G401 (cell line): ENCODE data around the gene LMX1B. TPM values are rescaled to one million over a fixed set of nuclear protein-coding genes. Genes with fewer than 3 reads are reported as not detected.
A peak's percentile ranks its signal among the peaks of the same experiment; 100 is the strongest.
"Not testable (repeated sequence)": the region's sequence is repeated elsewhere in the genome, so short reads cannot be mapped to it uniquely, and the experiment has no call there.

Experiments
- DNase-seq: peaks from one replicate; pipeline ENCODE4 v3.0.0-alpha.2; 2015; ENCODE audit warnings: low spot score
- in situ Hi-C: cut with HindIII; loops from 2 replicates; pipeline ENCODE4 v1.10.0; 2016; ENCODE audit warnings: low sequenced_read_pairs, mixed read lengths
- total RNA-seq: library from RNA; depleted of rRNA; stranded (reverse); fragments of >200 nt; shearing (Covaris generic); gene quantifications from 2 replicates; pipeline ENCODE4 v1.2.3, GENCODE V29; 2014

The LMX1B gene
- total RNA-seq, 1 experiment from 2014 or later = 89.1 TPM

DNA sequence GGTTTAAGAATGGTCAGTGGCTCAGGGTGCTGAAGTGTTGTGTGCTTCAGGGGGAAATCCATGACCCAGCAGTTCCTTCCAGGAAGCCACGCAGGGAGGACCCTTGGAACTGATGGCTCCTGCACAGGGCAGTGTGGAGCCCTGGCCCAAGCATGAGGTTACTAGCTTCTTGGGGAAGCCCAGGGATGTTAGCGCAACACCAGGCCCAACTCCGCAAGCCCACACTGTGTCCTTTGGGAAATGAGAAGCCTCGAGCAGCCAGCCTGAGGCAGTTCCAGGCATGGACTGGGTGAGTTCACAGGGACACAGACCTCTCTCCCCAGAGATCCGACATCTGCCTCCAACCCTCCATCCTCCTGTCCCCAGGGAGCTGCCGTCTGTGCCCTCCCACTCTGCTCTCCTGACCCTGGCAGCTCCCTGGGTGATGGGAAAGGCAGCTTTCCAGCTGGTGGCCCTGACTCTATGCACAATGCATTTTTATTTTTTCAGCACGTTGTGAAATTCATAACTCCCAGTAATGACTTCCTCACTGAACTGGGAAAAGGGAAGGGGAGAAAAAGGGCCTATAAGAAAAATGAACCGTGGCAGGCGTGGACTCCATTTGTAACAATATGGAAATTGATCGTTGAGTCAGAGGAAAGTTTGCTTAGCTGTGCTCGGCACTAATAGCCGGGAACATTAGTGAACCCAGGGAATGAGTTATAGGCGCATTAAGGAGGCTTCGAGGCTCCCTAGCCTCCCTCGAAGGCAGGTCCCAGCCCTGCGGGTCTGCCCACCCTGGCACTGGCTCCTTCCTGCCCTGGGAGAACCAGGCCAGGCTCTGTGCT, 34.1 kb downstream of the LMX1B start:
- no peak for DNase-seq
- in situ Hi-C loops = no loop called here

DNA sequence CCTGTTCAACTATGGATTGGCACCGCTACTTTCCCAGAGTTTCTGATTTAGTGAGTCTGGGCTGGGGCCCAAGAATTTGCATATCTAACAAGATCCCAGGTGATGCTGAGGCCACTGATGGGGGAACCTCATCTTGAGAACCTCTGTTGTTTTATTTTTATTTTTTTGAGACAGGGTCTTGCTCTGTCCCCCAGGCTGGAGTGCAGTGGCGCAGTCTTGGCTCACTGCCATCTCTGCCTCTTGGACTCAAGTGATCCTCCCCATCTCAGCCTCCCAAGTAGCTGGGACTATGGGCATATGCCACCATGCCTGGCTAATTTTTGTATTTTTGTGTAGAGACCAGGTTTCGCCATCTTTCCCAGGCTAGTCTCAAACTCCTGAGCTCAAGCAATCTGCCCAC, 35.7 kb downstream of the LMX1B start:
- in situ Hi-C loops = no loop called here

DNA sequence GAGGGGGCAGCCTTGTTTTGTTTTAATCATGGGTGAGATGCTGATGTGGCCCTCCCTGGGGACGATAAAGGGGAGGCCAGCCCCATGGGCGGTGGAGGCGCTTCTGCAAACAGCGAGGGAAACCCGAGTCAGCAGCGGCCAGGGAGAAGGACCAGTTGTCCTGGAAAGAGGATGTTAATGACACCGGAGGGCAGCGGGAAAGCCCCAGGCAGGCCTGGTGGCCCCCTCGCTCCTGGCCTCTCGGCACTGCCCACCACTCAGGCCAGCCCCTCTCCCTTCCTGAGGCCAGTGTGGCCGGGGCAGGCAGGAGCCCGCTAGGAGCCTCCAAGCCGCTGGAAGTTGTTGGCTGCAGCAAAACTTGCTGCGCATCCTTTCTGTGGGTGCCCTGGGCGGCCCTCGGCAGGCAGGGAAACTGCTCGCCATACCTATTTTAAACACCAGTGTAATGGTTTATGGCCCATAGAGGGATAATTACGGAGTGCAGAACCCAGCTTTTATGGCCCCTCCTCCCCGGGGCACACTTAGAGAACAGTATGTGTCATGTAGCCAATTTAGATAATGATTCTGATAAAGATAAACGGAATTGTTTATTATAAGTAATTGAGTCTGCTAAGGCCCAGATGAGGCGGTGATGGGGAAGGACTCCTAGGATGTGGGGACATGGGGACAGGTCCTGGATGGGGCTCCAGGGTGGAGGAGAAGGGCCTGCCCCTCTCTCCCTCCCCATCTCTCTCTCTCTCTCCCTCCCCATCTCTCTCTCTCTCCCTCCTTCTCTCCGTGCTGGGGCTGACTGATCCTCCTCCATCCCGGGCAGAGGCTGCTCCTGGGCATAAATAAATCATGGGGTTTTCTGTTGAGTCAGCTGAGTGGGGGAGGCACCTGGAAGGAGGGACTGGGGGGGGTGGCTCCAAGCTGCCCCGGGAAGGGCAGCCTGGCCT, 36.9 kb downstream of the LMX1B start:
- DNase-seq = no peak

More for the DNA sequence above, 35.7 kb downstream of the LMX1B start:
- no peak for DNase-seq

DNA sequence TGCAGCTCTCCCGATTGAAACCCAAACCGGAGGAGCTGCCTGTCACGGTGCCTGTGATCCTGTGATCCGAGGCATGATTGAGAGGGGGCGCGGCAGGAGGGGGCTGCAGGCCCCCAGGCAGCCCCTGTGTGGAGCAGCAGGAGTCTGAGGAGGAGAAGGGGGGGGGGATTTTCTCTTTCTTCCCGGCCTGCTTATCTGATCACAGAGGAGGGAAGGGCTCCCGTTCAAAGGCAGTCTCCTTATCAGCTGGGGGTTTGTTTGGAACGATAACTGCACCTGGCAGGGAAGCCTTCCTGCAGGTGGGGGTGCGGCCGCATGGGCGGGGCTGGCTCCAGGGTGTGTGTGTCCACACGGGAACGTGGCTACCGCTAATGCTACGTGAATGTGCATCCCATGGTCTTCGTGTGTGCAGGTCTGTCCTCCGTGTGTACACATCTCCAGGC, 38.4 kb downstream of the LMX1B start:
- no peak for DNase-seq
- in situ Hi-C loops = no loop called here

More for the DNA sequence above, 36.9 kb downstream of the LMX1B start:
- in situ Hi-C loops = no loop called here

DNA sequence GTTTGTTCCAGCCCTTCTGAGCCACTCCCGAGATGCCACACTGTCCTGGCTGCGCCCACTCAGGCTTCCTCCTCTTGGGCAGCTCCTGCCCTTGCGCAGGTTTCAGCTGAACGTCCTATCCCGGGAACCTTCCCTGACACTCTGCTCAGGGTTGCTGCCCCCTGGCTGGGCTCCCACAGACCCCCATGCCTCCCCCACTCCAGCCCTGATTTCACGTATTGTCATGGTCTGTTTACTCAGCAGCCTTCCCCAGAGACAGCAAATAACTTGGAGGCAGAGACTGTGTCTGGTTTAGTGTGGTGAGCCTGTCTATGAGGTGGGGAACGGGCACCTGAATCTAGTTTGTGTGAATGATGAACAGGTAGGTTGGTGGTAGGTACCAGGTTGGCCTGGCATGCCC, 40.4 kb downstream of the LMX1B start:
- no peak for DNase-seq
- in situ Hi-C loops = no loop called here

DNA sequence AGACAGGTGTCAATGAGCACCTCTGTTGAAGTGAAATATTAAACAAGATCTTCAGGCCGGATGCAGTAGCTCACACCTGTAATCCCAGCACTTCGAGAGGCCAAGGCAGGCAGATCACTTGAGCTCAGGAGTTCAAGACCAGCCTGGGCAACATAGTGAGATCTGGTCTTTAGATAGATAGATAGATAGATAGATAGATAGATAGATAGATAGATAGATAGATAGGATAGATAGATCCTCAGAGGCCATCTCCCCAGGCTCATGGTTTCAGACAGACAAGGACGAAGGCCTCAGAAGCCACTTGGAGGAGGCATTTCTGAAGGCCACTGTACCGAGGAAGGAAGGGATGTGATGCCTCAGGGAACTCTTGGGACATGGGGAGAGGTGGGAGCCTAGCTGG, 42.5 kb downstream of the LMX1B start:
- DNase-seq, in situ Hi-C loops: not testable (repeated sequence)

DNA sequence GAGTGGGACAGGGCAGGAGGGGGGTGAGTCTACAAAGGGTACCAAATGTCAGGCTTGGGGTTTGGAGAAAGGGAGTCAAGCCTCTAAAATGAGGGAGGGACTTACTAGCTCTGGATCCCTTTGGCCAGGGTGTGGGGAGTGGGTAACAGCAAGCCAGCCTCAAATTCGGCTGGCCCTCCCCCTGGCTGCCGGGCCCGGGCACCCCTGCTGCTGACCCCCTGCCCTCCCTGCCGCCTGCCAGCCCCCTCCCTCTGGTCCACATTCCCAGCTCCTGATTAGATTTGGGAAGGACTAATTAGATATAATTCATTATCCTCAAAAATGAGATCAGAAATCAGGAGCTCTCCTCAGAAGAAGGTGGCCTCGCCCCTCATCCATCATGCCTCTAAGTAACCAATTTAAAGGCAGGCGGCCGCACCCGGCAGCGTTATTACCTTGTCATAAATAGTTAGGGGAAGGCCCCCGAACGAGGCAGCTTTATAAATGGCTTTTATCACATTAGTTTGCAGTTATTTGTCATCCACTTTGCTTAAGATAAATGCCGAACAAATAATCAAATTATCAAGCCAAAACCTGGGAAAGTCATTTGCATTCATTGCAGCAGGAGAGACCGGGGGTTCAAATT, 44.6 kb downstream of the LMX1B start:
- in situ Hi-C loops = no loop called here
- DNase-seq = no peak

DNA sequence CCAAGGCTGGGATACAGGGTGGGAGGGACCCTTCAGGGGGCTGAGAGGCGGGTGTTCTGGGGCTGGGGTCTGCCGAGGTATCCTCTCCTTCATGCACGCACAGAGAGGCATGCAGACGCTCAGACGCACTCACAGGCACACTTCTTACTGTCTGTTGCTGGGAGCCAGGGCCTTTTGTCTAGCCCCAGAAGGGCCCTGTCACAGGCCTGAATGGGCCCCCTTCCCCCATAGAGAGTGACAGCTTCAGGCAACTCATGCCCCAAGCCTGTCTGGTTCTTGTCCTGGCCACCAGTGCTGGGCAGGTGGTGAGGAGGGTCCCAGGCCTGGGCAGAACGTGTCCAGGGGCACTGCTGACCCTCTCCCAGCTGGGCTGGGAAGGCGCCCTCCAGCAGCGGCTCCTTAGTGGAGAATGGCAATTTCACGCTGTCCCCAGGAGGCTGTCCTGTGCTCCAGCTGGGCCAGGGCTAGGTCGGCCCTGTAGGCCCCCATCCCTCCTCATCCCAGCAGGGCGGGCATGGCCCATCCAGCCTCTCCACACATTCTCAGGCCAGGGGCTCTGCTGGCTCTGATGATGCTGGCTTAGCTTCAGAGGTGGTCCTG, 45.3 kb downstream of the LMX1B start:
- DNase-seq = no peak
- in situ Hi-C loops = no loop called here

DNA sequence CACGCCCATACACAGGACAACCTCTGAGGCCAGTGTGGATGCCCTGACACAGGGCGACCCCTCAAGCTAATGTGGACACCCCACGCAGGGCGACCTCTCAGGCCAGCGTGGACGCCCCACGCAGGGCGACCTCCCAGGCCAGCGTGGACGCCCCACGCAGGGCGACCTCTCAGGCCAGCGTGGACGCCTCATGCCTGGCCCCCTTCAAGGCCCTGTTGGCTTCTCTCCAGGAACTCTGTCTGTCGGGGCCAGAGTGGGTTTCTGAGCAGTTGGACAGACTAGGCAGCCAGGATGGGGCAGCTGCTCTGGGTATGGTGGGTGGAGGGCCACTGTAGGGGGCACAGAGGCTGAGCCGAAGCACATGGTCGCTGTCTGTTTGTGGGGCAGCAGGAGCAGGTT, 47.4 kb downstream of the LMX1B start:
- in situ Hi-C loops = no loop called here
- DNase-seq = no peak

DNA sequence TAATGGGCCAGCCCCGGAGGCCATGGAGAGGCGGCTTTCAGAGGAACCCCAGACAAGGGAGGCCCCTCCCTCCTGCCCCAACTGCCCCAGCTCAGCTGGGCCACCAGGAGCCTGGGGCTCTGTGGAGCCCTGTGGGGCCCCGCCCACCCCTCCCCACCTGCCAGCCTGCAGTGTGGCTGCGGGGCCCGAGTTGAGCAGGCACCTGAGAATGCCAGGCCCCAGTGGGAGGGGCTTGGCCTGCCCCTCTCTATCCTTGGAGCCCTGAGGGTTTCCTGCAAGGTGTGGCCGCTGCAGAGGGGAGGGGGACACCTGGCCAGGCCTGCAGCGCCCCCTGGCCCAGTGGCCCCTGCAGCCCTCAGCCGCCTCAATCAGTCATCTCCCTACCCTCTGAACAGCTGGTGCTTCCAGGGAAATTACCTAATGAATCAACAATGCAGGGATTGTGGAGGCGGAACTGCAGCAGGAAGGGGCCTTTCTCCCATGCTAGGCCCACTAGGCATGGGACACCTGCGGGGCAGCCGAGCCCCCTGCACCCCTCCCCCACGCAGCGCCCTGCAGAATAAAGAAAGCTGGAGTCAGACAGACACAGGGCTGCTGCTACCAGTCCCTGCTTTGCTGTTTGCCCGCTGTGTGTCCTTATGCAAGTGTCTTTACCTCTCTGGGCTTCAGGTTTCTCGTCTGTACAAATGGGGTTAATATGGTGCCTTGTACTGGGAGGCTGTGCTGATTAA, 48.0 kb downstream of the LMX1B start:
- DNase-seq = peak; percentile 32
- in situ Hi-C loops = no loop called here

DNA sequence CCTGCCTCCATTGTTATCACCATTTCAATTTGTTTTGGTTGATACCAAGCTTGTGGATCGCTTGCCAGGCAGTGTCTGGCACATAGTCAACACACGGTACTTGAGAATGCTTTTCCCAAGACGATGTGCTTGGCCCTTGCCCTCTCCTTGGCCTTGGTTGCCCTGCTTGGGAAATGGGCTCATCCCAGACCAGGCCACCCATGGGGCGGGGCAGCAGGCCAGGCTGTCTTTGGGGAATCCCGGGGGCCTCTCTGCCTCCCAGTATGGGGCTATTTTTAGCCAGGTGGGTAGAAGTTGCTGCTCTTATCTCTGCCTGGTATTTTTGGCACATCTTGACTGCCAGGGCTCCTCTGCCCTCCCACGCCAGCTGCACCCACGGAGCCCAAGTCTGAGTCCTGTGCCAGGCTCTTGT, 49.9 kb downstream of the LMX1B start:
- in situ Hi-C loops = no loop called here
- DNase-seq = no peak

DNA sequence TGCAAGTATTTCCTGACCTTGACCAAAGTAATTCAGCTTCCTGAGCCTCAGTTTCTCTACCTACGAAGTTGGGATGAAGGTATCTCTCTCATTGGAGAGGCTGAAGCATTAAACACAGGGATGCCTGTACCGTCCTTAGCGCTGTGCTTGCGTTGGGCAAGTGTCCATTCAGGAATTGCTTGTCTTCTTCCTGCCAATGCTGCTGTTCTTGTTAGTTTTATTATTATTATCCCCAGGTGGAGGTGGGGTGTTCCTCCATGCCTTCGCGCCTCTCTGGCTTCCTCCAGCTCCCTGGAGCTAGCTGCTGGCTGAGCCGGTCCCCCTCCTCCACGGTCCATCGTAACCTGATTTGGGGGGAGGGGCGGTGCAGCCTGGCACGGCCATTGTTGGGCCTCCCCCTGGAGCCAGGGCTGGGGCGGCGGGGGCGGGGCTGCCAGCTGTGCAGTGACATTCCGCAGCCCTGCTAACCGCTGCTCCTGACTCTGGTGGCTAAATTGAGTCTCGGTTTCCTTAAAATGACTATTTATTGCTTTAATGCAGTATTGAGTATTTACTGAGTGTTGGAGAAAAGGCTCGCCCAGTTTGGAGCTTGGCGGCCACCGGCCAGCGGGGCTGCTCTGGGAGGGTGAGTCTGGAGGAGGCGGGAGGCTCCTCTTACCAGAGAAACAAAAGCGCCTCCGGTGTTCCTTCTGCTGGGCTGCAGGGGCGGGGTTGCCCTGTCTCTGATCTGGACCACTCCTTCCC, 51.3 kb downstream of the LMX1B start:
- in situ Hi-C loops = no loop called here
- no peak for DNase-seq

DNA sequence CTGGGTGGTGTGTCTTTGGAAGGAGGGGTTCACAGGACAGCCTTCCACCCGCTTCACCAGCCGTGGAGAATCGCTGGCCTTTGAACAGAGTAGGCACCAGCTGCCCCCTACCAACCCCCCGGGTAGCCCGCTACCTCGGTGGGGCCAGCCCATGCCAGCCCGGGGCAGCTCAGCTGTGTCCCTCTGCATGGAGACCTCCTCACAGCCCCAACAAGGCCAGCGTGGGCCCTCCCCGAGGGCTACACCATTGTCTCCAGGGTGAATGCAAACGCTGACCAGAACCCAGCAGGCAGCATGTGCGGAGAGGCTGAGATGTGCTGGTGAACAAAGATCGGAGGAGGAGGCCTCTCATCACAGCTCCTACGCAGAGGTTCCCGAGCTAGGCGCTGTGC, 51.9 kb downstream of the LMX1B start:
- in situ Hi-C loops = no loop called here
- no peak for DNase-seq

DNA sequence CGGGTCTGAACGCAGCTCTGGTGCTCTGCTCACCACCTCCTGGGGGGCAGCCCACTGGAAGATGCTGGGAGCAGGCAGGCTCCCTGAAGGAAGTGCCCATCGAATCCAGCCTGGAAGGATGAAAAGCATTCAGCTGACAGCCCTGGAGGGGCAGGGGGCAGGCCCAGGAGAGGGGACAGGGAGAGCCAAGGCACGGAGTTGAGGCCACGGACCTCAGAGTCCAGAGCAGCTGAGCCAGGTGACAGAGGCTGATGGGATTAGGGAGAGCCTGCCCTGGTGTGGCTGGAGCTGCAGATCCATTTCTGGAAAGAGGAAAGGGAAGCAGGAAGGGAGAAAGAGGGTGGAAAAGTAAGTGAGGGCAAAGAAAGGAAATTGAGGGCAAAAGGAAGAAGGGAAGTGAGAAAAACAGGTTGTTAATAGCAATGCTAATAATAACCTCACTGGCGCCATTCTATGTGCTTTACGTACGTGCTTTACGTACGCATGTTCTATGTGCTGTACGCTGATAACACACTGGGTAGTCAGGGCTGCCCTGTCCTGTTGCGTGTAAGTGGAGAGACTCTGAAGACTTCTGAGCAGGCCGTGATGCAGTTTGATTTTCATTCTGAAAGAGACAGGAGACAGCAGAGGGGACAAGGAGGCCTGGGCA, 52.6 kb downstream of the LMX1B start:
- in situ Hi-C loops = no loop called here

DNA sequence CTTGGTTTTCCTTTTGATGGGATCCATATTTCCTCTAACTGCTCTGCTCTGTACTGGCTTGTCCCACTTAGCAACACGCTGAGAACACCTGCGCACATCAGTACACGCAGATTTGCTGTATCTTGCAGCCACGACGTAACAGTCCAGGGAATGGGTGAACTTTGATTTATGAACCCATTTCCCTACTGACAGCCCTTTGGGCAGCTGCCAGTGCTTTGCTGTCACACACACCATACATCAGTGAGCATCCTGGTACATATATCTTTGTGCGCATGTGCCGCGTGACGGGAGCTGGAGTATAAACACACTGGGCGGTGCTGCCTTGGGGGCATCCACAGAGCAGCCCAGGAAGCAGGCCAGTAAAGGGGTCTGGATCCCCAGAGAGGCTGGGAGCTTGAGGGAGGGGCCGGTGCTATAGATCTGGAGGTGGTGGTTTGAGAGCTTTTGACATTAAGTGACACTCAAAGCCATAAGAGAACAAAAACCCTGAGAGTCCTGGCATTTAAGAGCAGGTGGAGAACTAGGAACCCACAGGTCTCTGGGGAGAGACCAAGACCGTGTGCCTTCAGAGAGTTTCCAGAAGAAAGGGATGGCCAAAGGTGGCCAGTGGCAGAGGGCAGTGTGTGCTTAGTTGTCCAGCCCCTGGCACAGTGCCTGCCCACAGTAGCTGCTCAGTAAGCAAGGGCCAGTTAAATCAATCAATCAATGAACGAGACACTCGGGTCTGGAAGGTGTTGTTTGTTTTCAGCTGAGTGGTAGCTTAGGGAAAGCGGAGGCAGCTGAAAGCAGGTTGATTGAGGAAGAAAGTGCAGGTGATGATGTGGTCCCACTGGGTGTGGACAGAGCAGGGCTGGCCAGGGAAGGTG, 53.7 kb downstream of the LMX1B start:
- in situ Hi-C loops = no loop called here
- DNase-seq = no peak

More for the DNA sequence above, 52.6 kb downstream of the LMX1B start:
- DNase-seq = no peak

DNA sequence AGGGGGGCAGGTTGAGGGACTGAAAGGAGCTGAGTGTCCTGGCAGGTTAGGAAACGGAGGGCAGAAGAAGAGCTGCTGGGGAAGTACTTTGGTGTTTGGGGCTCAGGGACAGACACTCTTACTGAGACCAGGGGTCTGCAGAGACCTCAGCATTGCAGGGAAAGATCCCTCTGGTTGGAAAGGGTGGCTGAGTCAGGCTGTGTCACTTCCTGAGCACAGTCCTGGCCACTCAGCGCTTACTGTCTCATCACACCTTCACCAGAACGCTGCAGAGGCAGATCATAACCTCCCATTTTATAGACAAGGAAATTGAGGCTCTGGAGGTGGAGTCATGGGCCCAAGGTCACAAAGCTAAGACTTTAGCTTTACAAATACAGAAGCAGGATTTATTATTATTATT, 54.3 kb downstream of the LMX1B start:
- in situ Hi-C loops = no loop called here
- DNase-seq = no peak

DNA sequence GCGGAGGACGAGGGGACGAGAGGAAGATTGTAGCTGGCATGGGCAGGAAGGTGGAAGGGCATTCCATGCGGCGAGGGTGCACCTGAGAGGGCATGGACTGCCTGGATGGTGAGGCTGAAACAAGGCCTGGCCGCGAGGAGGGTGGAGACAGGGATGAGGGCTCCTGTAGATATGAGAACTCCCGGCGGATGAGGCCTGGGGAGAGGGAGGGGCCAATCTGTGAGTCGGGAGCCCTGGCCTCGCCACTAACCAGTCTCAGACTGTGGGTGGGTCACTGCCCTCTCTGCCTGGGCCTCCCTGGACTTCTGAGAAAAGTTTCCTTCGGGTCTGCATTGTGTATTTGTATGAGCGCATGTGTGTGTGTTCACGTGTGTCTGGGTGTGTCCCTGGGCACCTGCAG, 55.4 kb downstream of the LMX1B start:
- in situ Hi-C loops = no loop called here
- DNase-seq = peak; percentile 35
